Neural crest cell (in vitro differentiated cells): ENCODE results near the gene LITAF. TPM values are rescaled to one million over a fixed set of nuclear protein-coding genes. Genes with fewer than 3 reads are reported as not detected.
"Not testable (repeated sequence)": the region's sequence is repeated elsewhere in the genome, so short reads cannot be mapped to it uniquely, and the experiment has no call there.

ENCODE experiments used
- DNase-seq: peaks from one replicate; pipeline ENCODE4 v3.0.0; 2021; ENCODE audit warnings: low read depth, mixed read lengths, low spot score
- H3K27ac Mint-ChIP-seq: one replicate; pipeline ENCODE4 v1.8.0; 2021; ENCODE audit warnings: mild to moderate bottlenecking, mixed read lengths; ENCODE audit not compliant: unreplicated experiment
- H3K27me3 Mint-ChIP-seq: 2 replicates; pipeline ENCODE4 v1.8.0; 2021; ENCODE audit warnings: low read depth, mild to moderate bottlenecking, mixed read lengths
- H3K36me3 Mint-ChIP-seq: 2 replicates; pipeline ENCODE4 v1.8.0; 2021; ENCODE audit warnings: low read depth, mild to moderate bottlenecking, mixed read lengths
- H3K4me1 Mint-ChIP-seq: 2 replicates; pipeline ENCODE4 v1.8.0; 2021; ENCODE audit warnings: mixed read lengths
- H3K4me3 Mint-ChIP-seq: one replicate; pipeline ENCODE4 v1.8.0; 2021; ENCODE audit warnings: mild to moderate bottlenecking, mixed read lengths
- H3K9me3 Mint-ChIP-seq: 2 replicates; pipeline ENCODE4 v1.8.0; 2021; ENCODE audit warnings: mixed read lengths
- CTCF ChIP-seq: fragments of 200-600 bp; sonication (generic); conservative IDR thresholded peaks from 2 replicates; pipeline ENCODE4 v1.5.0; 2021; ENCODE audit warnings: antibody characterized with exemption, mild to moderate bottlenecking
- total RNA-seq: library from RNA; stranded (reverse); gene quantifications from 2 replicates; pipeline ENCODE4 v1.2.1, GENCODE V29; 2021

The LITAF gene
- total RNA-seq, 1 donor from 2014 or later = 62.9 TPM

GRCh38 chr16:11561856-11562255 lies 24.9 kb downstream of the LITAF start:
- H3K9me3 Mint-ChIP-seq = no peaks in the 10 kb centered on the region
- H3K4me1 Mint-ChIP-seq = peaks cover 52% of the 10 kb centered on the region
- H3K4me3 Mint-ChIP-seq = no peak overlapping the region
- TF ChIP-seq CTCF = no peak
- no peaks in the 10 kb centered on the region for H3K27me3 Mint-ChIP-seq
- DNase-seq = no peak
- peak overlapping the region; percentile 38 for H3K27ac Mint-ChIP-seq
- peaks cover 2% of the 10 kb centered on the region for H3K36me3 Mint-ChIP-seq

- Mint-ChIP-seq H3K36me3 (peaks cover 5% of the 10 kb centered on the region), H3K9me3 (no peaks in the 10 kb centered on the region), H3K27ac (peak overlapping the region; percentile 38), H3K4me1 (peaks cover 49% of the 10 kb centered on the region), H3K4me3 (no peak overlapping the region), H3K27me3 (no peaks in the 10 kb centered on the region)
- DNase-seq = no peak
- no peak for TF ChIP-seq CTCF
Observed at GRCh38 chr16:11561454-11561805, 25.3 kb downstream of the LITAF start.

GRCh38 chr16:11560701-11561453 lies 25.8 kb downstream of the LITAF start:
- Mint-ChIP-seq H3K9me3 (no peaks in the 10 kb centered on the region), H3K27ac (peak overlapping the region; percentile 96), H3K36me3 (peaks cover 11% of the 10 kb centered on the region), H3K27me3 (no peaks in the 10 kb centered on the region), H3K4me1 (peaks cover 48% of the 10 kb centered on the region), H3K4me3 (no peak overlapping the region)
- no peak for DNase-seq
- TF ChIP-seq CTCF = no peak

GRCh38 chr16:11558308-11558823 lies 28.4 kb downstream of the LITAF start:
- H3K9me3 Mint-ChIP-seq, H3K27me3 Mint-ChIP-seq, H3K4me3 Mint-ChIP-seq, DNase-seq: not testable (repeated sequence)
- peak overlapping the region; percentile 9 for H3K27ac Mint-ChIP-seq
- H3K36me3 Mint-ChIP-seq = peaks cover 19% of the 10 kb centered on the region
- H3K4me1 Mint-ChIP-seq = peaks cover 36% of the 10 kb centered on the region

- Mint-ChIP-seq H3K27ac (peak overlapping the region; percentile 94), H3K36me3 (peaks cover 21% of the 10 kb centered on the region), H3K4me3 (peak overlapping the region; percentile 74), H3K9me3 (peaks cover 3% of the 10 kb centered on the region), H3K27me3 (no peaks in the 10 kb centered on the region), H3K4me1 (peaks cover 34% of the 10 kb centered on the region)
- DNase-seq = no peak
- no peak for TF ChIP-seq CTCF
Observed at GRCh38 chr16:11557801-11558200, 28.9 kb downstream of the LITAF start.

- Mint-ChIP-seq H3K9me3 (peaks cover 3% of the 10 kb centered on the region), H3K4me1 (peaks cover 38% of the 10 kb centered on the region), H3K27ac (peak overlapping the region; percentile 94), H3K4me3 (no peak overlapping the region), H3K36me3 (peaks cover 23% of the 10 kb centered on the region), H3K27me3 (no peaks in the 10 kb centered on the region)
- no peak for DNase-seq
- TF ChIP-seq CTCF = no peak
Observed at GRCh38 chr16:11556945-11557720, 29.6 kb downstream of the LITAF start.
